ENCODE results near the gene CALM1. TPM values are rescaled to one million over a fixed set of nuclear protein-coding genes. Genes with fewer than 3 reads are reported as not detected.

CALM1 gene
- total and polyA plus RNA-seq, 3 donors from 2014 or later = 379 to 526 (median 428) TPM

- peak overlapping the region; percentile 34 to 39 for H3K4me3 ChIP-seq
- no peaks in the 10 kb centered on the region for H3K27me3 ChIP-seq
- intact Hi-C loops (cut with DNase I; ENCODE audit: low total_unique reads) = no loop called here
- H3K27ac ChIP-seq = peak overlapping the region in 1 of 2 donors; percentile 64
- peaks cover 7% of the 10 kb centered on the region for H3K4me1 ChIP-seq
- H3K9me3 ChIP-seq = no peaks in the 10 kb centered on the region
- TF ChIP-seq POLR2A (IDR thresholded peaks at IDR 0.05) (peak; percentile 16), CTCF (IDR thresholded peaks at IDR 0.05) (no peak)
- no peaks in the 10 kb centered on the region for H3K36me3 ChIP-seq (ENCODE audit: low read depth, missing control alignments)
- peak; percentile 96 for DNase-seq
- WGBS, 2 donors = 52 to 53% methylated on average over 25 to 30 of the region's 30 CpGs
Measured at GRCh38 chr14:90454041-90455000, 57.5 kb downstream of the CALM1 start.

GRCh38 chr14:90455100-90455571 lies 58.3 kb downstream of the CALM1 start:
- Histone ChIP-seq H3K4me3 (peak overlapping the region in 1 of 2 donors; percentile 34), H3K27me3 (no peaks in the 10 kb centered on the region), H3K9me3 (no peaks in the 10 kb centered on the region), H3K36me3 (ENCODE audit: low read depth, missing control alignments) (no peaks in the 10 kb centered on the region), H3K4me1 (peaks cover 7% of the 10 kb centered on the region), H3K27ac (no peak overlapping the region)
- intact Hi-C loops (cut with DNase I; ENCODE audit: low total_unique reads) = no loop called here
- 47 to 55% methylated on average over 20 to 21 of the region's 21 CpGs for WGBS, 2 donors
- no peak for DNase-seq
- TF ChIP-seq POLR2A (IDR thresholded peaks at IDR 0.05) (no peak), CTCF (IDR thresholded peaks at IDR 0.05) (no peak)

- WGBS, 2 donors = 62 to 67% methylated on average over 5 to 6 of the region's 6 CpGs
- Histone ChIP-seq H3K36me3 (ENCODE audit: low read depth, missing control alignments) (no peaks in the 10 kb centered on the region), H3K4me3 (no peak overlapping the region), H3K4me1 (peaks cover 7% of the 10 kb centered on the region), H3K27ac (no peak overlapping the region), H3K9me3 (no peaks in the 10 kb centered on the region), H3K27me3 (no peaks in the 10 kb centered on the region)
- DNase-seq = no peak
- TF ChIP-seq CTCF (IDR thresholded peaks at IDR 0.05) = no peak
- intact Hi-C loops (cut with DNase I; ENCODE audit: low total_unique reads) = no loop called here
Measured at GRCh38 chr14:90456551-90456950, 59.7 kb downstream of the CALM1 start.

- Histone ChIP-seq H3K4me1 (peaks cover 7% of the 10 kb centered on the region), H3K36me3 (ENCODE audit: low read depth, missing control alignments) (no peaks in the 10 kb centered on the region), H3K9me3 (no peaks in the 10 kb centered on the region), H3K27ac (no peak overlapping the region), H3K27me3 (no peaks in the 10 kb centered on the region), H3K4me3 (no peak overlapping the region)
- no peak for TF ChIP-seq CTCF (IDR thresholded peaks at IDR 0.05)
- no peak for TF ChIP-seq POLR2A (IDR thresholded peaks at IDR 0.05)
- no peak for DNase-seq
- WGBS, 2 donors = 71 to 78% methylated on average over 4 of the region's 4 CpGs
- intact Hi-C loops (cut with DNase I; ENCODE audit: low total_unique reads) = no loop called here
Measured at GRCh38 chr14:90457186-90457585, 60.4 kb downstream of the CALM1 start.

Other genes with a start within 250 kb of the CALM1 start
- 100 to 1,000 TPM; 111 to 133 TPM for gene PSMC1, start 140.5 kb upstream of the CALM1 start, total RNA-seq
- gene PSMC1, start 140.5 kb upstream of the CALM1 start, polyA plus RNA-seq (ENCODE audit: insufficient read depth, low read depth, low replicate concordance) = 300 TPM
- 10 to 100 TPM; 31.3 to 34.8 TPM for gene NRDE2, start 65.1 kb upstream of the CALM1 start, total RNA-seq
- 16.7 TPM for gene NRDE2, start 65.1 kb upstream of the CALM1 start, polyA plus RNA-seq (ENCODE audit: insufficient read depth, low read depth, low replicate concordance)

All from testis (tissue), 3 donors.